ENCODE data around the gene PTPRS.

Gene PTPRS

GRCh38 chr19:5292453-5292821 lies 48.2 kb downstream of the PTPRS start:
- peaks cover 32% of the 10 kb centered on the region for H3K4me1 ChIP-seq (ENCODE audit: insufficient read depth, low read length)
- no peak overlapping the region for H2AFZ ChIP-seq (ENCODE audit: low read depth, low read length)
- no peaks in the 10 kb centered on the region for H3K9me3 ChIP-seq (ENCODE audit: low read length)
- peak overlapping the region; percentile 76 for H3K4me3 ChIP-seq (ENCODE audit: low read length)
- H3K27me3 ChIP-seq (ENCODE audit: insufficient read depth, low read length): no peaks in the 10 kb centered on the region
- H3K36me3 ChIP-seq (ENCODE audit: insufficient read depth, low read length): peaks cover 3% of the 10 kb centered on the region

- Histone ChIP-seq H3K4me3 (ENCODE audit: low read length) (peak overlapping the region; percentile 76), H3K4me1 (ENCODE audit: insufficient read depth, low read length) (peaks cover 32% of the 10 kb centered on the region), H3K36me3 (ENCODE audit: insufficient read depth, low read length) (peaks cover 3% of the 10 kb centered on the region), H2AFZ (ENCODE audit: low read depth, low read length) (no peak overlapping the region), H3K27me3 (ENCODE audit: insufficient read depth, low read length) (no peaks in the 10 kb centered on the region), H3K9me3 (ENCODE audit: low read length) (no peaks in the 10 kb centered on the region)
Observed at GRCh38 chr19:5291588-5292193, 48.9 kb downstream of the PTPRS start.
